ENCODE data around the gene CLEC4G.

Gene CLEC4G

DNA sequence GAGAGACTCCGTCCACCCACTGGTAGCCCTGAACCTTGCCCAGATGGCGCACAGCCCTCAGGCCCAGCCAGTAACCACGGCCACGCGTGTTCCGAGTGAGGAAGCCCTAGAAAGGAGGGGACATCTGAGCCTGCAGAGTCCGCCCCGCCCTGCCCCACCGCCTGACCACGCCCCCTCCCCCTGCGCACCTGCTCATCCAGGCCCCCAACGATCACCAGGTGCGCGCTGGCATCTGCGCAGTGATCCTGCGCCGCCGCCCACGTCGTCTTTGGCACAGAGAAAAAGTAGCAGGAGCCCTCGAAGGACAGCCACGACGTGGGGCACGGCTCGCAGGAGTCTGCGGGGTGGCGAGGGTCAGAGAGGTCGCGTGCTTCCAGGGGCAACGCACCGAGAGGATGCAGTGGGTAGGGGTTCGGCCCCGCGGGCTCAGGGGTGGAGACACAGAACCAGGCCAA is 2.1 kb downstream of the CLEC4G start:
- DNase-seq (ENCODE audit: low read depth in 2 of 2): no peak

GRCh38 chr19:7729211-7729610 is 2.7 kb downstream of the CLEC4G start:
- DNase-seq (ENCODE audit: low read depth in 2 of 2): no peak

DNA sequence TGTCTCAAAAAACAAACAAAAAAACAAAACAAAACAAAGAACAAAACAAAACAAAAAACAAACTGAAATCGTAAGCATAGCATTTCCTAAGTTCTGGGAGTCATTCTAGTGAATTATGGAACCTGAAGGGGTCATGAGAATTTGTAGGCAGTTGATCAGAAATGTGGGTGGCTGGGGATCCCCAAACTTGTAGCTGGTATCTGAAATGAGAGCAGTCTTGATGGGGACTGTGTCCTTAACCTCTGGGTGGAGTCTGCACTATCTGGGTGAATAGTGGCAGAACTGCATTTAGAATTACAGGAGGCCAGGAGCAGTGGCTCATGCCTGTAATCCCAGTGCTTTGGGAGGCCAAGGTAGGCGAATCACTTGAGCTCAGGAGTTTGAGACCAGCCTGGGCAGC is 6.1 kb downstream of the CLEC4G start:
- DNase-seq (ENCODE audit: low read depth in 2 of 2): no peak

DNA sequence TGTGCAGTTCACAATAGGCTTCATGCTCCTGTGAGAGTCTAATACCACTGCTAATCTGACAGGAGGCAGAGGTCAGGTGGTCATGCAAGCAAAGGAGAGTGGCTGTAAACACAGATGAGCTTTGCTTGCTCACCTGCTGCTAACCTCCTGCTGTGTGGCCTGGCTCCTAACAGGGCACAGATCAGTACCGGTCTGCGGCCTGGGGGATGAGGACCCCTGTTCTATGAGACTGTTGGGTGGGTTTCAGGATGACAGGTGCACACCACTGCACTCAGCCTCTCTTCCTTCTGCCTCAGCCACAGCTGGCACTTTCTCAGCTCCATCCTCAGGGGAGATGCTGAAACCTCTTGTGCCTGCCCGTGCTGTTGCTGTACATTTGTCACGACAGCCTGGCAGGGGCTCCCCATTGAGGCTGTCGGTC is 9.7 kb downstream of the CLEC4G start:
- DNase-seq (ENCODE audit: low read depth in 2 of 2): no peak

DNA sequence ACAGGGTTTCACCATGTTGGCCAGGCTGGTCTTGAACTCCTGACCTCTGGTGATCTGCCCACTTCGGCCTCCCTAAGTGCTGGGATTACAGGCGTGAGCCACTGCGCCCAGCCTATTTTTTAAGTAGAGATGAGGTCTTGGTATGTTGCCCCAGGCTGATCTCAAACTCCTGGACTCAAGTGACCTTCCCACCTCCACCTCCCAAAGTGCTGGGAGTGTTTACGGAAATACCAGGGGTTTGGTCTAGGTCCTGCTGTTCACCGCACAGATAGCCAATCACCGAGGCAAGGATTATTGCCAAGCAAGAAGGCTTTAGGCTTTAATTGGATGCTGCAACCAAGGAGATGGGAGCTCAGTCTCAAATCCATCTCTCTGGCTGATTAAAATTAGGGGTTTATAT is 11.6 kb downstream of the CLEC4G start:
- DNase-seq (ENCODE audit: low read depth in 2 of 2): no peak

DNA sequence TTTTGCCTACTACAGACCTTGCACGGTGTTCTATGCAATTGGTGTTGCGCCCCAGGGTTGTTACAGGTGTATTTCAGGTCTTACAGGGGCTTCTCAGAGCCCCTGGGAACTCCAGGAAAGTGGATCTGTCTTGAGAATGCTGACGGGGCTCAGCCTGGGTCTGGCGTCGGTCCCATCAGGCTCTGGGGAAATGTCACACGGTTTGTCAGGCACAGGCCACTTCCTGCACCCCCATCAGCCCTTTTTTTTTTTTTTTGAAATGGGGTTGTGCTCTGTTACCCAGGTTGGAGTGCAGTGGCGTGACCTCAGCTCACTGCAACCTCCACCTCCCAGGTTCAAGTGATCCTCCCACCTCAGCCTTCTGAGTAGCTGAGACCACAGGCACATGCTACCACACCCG is 13.2 kb downstream of the CLEC4G start:
- DNase-seq (ENCODE audit: low read depth in 2 of 2): no peak

GRCh38 chr19:7716762-7717161 is 15.1 kb downstream of the CLEC4G start:
- DNase-seq (ENCODE audit: low read depth in 2 of 2): no peak

DNA sequence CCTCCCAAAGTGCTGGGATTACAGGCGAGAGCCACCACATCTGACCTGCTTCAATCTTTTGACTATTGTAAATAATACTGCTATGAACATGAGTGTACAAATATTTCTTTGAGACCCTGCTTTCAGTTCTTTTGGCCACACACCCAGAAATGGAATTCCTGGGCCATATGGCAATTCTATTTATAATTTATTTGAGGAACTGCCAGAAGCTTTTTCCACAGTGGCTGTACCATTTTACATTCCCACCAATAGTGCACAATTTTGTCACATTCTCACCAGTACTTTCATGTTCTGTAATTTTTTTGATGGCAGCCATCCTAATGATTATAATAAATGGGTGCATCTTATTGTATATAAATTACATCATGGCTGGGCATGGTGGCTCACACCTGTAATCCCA is 16.2 kb downstream of the CLEC4G start:
- DNase-seq (ENCODE audit: low read depth in 2 of 2): no peak

DNA sequence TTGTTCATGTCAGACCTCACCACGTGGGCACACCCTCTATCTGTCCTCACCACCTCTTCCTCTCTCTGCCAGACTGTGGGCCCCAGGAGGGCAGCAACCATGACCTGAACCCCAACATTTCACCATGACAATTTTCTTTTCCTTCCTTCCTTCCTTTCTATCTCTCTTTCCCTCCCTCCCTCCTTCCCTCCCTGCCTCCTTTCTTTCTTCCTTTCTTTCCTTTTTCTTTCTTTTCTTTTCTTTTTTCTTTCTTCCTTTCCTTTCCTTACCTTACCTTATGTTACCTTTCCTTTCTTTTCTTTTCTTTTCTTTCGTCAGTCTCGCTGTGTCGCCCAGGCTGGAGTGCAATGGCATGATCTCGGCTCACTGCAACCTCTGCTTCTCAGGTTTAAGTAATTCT is 21.3 kb downstream of the CLEC4G start:
- DNase-seq (ENCODE audit: low read depth in 2 of 2): no peak

DNA sequence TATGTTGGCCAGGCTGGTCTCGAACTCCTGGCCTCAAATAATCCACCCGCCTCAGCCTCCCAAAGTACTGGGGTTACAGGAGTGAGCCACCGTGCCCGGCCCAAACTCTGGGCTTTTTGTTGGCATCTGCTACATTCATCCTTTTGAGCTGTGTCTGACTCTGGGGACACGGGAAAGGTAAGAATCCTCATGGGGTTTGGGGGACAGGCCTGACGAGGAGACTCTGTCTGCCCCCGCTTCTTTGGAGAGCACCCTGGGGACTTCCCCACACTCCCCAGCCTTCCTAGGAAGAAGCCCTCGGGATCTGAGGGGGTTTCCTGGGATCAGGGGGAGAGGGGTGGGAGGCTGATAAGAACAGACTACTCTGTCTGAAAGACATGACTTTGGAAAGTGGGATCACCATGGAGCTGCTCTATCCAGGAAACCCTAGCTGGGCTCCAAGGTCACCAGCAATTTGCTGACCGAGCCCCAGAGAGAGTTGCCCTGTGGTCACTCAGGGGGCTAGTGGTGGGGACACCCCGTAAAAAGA is 21.9 kb downstream of the CLEC4G start:
- DNase-seq (ENCODE audit: low read depth in 2 of 2): no peak

DNA sequence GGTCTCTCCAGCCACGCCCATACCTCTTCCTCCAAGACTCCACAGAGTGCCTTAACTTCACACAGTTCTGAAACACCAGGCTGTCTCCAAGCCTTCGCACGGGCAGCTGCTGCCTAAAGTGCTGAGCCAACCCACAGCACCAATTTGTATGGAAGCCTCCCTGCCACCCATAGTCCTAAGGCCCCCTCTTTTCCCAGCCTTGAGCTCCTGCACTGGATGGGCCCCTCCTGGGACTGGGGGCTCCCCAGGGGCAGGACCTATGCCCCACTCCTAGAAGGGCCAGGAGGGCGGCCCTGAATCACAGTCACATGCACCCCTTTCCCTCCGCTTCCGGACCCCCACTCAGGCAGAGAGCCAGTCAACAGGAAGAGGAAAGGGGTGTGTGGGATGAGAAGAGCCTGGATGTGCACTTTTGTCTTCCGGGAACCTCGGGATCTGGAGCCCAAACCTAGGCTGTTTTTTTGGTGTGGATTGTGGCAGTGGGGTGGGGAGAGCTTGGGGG is 24.9 kb downstream of the CLEC4G start:
- DNase-seq (ENCODE audit: low read depth in 2 of 2): no peak

DNA sequence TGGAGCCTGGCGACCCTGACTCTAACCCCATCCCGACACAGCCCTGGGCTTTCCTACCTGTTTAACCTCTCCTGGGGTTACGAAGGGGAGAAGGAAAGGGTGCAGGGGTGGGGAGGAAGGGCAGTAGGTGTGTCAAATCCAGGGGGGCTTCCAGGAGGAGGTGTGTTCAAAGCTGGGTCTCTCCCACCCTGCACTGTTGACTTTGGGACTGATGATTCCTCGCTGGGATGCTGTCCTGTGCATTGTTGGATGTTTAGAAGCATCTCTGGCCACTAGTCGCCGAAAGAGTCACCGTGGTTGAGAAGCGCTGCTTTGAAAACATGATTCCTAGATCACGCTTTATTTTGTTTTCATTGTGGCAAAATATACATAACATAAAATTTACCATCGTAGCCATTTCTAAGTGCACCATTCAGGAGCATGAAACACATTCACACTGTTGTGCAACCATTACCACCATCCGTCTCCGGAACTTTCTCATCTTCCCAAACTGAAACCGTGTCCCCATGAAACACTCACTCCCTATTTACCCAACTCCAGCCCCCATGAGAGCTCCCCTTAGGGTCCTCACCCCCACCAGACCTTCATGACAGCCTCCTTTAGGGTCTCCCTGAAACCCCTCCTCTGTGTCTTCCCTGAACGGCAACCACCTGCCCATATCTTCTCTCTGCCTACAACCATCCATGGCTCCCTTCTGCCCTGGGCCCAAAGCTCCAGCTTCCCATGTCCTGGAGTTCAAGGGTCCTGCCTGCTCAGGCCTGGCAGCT is 25.5 kb downstream of the CLEC4G start:
- no peak for DNase-seq (ENCODE audit: low read depth in 2 of 2)

DNA sequence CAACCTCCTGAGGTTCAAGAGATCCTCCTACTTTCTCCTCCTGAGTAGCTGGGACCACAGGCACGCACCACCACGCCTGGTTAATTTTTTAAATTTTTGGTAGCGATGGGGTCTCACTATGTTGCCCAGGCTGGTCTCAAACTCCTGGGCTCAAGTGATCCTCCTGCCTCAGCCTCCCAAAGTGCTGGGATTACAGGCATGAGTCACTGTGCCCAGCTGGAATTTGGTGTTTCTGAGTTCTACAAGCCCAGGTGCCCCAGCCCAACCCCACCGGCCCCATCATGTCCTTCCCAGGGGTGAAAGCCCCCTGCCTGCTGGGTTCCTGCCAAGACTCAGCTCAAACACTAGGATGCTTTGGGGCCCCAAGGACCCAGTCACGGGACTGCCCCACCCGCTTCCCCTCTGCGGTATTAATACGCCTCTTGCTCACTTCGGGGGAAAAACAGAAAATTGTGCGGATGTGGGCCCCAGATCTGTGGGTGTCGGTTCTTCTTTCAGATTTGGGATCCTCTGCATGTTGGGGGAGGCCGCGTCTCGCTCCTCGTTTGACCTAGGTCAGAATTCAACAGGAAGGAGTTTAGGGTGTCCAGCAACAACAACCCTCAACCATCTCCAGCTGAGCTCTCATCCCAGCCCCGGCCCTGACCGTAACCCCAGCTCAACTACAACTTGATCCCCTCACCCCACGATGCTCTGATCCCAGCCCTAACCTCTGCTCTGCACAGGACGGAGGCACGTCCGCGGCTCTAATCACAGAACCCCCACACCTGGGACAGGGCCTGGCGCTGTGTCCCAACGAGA is 26.3 kb downstream of the CLEC4G start:
- DNase-seq (ENCODE audit: low read depth in 2 of 2): peak; percentile 59 to 64

DNA sequence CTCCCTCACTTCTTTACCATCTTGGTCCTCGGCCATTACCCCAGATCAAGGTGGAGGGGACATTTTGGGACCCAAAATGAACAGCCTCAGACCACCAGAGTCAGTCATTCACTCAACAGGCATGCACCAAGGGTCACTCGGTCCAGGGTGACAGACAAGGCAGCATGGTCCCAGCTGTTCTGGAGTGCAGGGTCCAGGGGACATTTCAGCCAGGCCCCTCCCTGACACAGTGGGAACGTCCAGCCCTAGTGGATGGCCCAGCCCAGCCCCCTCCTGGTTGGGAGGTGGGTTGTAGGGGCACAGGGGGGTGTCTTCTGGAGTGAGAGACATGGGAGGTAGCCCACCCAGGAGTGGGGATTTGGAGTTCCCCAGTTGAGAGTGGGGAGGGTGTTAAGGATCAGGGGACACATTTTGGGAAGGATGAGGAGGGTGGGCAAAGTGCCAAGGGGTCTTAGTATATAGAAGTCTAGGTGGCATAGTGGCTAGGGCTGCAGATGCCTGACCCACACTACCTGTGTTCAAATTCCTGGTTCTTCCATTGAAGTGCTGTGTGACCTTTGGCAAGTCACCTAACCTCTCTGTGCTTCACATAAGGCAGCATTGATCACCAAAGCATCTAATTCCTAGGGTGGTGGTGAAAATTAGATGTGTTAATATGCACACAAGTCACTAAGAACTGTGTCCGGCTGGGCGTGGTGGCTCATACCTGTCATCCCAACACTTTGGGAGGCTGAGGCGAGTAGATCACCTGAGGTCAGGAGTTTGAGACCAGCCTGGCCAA is 27.4 kb downstream of the CLEC4G start:
- DNase-seq (ENCODE audit: low read depth in 2 of 2): no peak

DNA sequence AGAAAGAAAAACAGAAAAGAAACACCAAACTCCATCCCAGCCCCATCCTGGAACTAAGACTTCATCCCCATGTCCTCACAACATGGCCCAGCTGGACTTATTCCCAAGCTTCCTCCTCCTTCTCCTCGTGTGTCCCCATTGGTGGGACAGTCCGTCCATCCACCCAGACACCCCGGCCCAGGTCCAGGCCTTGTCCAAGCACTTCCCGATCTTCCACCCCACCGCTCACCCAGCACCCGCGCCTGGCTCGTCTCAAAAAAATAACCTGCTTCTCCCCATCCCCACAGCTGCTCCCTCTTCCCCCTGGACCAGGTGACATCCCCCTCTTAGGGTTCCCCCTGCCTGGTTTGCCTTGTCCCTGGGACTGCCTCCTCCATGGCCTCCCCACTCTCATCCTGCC is 28.6 kb downstream of the CLEC4G start:
- no peak for DNase-seq (ENCODE audit: low read depth in 2 of 2)

DNA sequence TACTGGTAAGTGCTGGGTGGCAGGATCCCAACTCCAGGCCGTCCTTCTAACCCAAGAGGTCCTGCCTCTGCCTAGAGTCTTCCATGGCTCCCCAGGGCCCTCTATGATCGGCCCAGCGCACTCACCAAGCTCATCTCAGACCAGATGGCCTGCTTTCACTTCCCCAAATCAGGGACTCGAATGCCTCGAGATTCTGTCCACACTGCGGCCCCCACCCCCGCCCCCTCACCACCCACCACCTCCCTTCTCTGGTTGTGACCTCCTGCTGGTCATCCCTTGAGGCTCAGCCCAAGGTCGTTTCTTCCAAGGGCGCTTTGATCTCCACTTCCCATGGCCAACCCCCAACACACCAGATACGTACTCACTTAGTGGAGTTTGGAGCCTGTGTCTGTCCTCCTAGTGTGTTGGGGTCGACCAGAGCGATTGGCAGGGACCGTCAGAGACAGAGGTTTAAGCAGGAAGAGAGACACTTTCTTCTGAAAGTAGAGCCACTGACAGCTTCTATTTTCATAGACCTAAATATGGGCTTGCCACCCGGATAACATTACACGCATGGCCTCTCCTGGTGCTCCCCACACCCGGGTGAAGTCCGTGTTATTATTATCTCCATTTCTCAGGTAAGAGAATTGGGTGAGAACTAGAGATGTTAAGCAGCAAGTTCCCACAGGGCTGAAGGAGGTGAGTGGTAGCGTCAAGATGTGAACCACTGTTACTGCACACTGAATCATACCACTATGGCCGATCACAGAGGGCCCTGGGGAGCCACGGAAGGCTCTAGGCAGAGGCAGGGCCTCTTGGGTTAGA is 30.1 kb downstream of the CLEC4G start, which contains the start of gene FCER2:
Gene FCER2 (minus strand): TSS at position 478 of the 804 bp plus-strand sequence. CDS start 2,371 bp downstream, outside the sequence.
- no peak for DNase-seq (ENCODE audit: low read depth in 2 of 2)

- no peak for DNase-seq (ENCODE audit: low read depth in 2 of 2)
These were observed 30.8 kb downstream of the CLEC4G start for GRCh38 chr19:7701049-7701653.

GRCh38 chr19:7699417-7700401 is 32.2 kb downstream of the CLEC4G start:
- DNase-seq (ENCODE audit: low read depth in 2 of 2): peak in 1 of 2 donors; percentile 47

- no peak for DNase-seq (ENCODE audit: low read depth in 2 of 2)
These were observed 32.9 kb downstream of the CLEC4G start for GRCh38 chr19:7699003-7699402.

Data from stimulated activated CD8-positive, alpha-beta memory T cell treated with anti-CD3 and anti-CD28 coated beads, Interleukin-2, amount 100 ng/mL, for 48 hours (primary cell).